Fibroblast of pulmonary artery (primary cell): ENCODE measurements around the gene FUT7.

Experiments used
- DNase-seq: peaks from one replicate; pipeline ENCODE4 v3.0.0-alpha.2; 2010; ENCODE audit warnings: low read depth
- H3K4me3 ChIP-seq: replicated peaks from 2 replicates; pipeline ENCODE4 v1.5.1; 2011; ENCODE audit warnings: low read depth, mild to moderate bottlenecking, control low read depth, low read length, moderate library complexity
- TF ChIP-seq, protein P1 (sequence below): IDR thresholded peaks from 2 replicates; pipeline ENCODE4 v1.5.1; 2011; ENCODE audit warnings: mild to moderate bottlenecking, control low read depth, low read length, inconsistent platforms; ENCODE audit errors: missing control alignments

Gene FUT7

DNA sequence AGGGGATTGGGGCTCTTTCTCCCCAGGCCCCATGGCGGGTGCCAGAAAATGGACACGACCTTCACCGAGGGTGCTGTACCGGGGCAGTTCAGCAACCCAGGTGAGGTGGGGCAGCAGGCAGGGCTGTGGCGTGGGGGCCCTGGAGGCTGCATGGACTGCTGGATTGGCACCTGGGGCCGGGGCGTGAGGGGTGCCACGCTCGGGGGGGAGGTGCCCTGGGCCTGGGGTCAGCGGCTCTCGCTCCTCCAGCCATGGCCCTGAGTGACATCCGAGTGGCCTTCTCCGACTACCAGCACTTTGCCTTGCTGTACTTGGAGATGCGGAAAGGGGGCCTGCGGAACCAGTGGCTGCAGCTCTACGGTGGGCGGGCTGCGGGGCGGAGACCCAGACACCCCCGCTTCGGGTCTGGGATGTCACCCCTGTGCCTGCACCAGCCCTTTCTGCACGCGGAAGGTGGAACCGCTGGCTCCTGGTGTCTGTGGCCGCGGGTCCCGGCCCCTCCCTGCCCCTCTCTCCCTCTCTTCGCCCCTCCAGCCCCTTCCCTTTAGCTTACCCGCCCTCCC is 47.3 kb downstream of the FUT7 start:
- DNase-seq = no peak
- H3K4me3 ChIP-seq = no peak overlapping the region

DNA sequence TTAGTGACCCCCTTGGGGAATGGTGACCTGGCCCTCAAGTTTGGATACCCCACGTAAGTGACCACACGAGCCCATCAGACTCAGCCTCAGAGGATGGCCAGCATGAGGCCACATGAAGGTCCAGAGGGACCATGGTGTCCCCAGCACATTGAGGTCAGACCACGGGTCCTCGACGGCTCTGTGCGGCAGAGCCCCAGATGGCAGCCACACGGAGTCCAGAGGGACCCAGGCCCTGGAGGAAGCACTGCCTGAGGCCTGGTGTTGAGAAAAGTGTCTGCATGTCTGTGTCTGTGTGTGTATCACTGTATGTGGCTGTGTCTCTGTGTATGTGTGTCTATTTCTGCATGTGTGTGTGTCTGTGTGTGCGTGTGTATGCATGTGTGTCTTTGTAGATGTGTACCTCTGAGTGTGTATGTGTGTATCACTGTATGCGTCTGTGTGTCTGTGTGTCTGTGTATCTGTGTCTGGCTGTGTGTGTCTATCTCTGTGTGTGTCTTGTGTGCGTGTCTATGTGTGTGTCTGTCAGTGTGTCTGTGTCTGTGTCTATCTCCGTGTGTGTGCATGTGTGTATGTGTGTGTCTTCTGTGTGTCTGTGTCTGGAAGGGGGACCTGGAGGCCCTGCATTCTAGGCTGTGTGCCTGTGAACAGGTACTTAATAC is 48.1 kb downstream of the FUT7 start:
- no peak overlapping the region for H3K4me3 ChIP-seq
- no peak for DNase-seq
- TF ChIP-seq, protein P1, sequence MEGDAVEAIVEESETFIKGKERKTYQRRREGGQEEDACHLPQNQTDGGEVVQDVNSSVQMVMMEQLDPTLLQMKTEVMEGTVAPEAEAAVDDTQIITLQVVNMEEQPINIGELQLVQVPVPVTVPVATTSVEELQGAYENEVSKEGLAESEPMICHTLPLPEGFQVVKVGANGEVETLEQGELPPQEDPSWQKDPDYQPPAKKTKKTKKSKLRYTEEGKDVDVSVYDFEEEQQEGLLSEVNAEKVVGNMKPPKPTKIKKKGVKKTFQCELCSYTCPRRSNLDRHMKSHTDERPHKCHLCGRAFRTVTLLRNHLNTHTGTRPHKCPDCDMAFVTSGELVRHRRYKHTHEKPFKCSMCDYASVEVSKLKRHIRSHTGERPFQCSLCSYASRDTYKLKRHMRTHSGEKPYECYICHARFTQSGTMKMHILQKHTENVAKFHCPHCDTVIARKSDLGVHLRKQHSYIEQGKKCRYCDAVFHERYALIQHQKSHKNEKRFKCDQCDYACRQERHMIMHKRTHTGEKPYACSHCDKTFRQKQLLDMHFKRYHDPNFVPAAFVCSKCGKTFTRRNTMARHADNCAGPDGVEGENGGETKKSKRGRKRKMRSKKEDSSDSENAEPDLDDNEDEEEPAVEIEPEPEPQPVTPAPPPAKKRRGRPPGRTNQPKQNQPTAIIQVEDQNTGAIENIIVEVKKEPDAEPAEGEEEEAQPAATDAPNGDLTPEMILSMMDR = no peak

More for the DNA sequence above, 47.3 kb downstream of the FUT7 start:
- TF ChIP-seq, protein P1 = no peak

DNA sequence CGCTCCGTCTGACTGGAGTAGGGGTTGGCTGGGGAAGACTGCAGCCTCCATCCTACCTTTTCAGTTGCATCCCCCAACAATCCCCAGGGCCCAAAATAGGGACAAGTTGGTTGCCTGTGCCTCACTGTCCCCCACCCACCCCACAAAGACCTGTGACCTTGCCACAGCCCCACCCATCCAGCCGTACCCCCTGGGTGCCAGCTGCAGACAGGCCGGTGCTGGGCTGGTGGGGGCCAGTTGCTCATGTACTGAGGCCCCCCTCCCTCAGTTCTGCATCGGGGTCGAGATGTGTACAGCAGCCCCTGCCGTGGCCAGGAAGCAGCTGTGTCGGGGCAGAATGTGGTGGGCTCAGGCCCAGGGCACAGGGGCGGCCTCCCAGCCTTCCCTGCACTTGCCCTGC is 48.7 kb downstream of the FUT7 start:
- no peak overlapping the region for H3K4me3 ChIP-seq
- DNase-seq = no peak
- TF ChIP-seq, protein P1 = no peak

DNA sequence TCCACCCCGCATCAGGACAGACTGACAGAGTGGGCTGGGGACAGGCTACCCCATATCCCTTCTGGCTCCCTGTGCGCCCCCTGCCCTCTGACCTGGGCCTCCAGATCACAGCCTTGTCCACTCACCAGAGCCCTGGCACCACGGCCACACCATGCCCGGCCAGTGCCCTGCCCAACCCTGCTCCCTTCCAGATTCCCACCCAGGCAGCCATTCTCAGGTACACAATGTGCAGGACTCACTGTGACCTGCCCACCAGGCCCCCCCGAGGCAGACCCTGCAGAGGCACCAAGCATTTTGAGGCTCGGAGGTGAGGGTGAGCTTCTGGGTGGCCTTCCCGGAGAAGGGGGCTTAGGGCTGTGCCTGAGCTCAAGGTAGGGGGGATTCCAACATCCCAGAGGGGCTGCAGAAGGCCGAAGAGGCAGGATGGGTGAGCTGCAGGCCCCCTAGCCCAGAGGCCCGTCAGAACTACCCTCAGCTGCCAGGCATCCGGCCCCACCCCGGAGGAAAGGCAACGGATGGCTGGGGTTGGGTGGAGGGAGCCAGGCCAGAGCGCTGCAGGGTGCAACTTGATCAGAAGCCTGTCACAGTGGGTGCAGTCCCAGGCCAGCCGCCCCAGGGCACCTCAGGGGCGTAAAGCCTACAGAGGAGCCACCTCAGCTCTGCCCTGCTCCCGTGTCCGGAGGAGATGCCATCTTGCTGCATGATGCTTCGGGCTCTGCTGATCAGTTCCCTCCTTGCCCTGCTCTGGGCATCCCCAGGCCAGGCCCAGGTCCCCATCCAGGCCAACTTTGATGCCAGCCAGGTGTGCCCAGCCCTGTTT is 49.4 kb downstream of the FUT7 start, which contains the start of gene LCNL1:
LCNL1 (plus strand) TSS at position 762 of the 820 bp plus-strand sequence. CDS start 594 bp downstream, outside the sequence.
- TF ChIP-seq, protein P1 = no peak
- no peak for DNase-seq
- no peak within 1 kb of the TSS for H3K4me3 ChIP-seq

DNA sequence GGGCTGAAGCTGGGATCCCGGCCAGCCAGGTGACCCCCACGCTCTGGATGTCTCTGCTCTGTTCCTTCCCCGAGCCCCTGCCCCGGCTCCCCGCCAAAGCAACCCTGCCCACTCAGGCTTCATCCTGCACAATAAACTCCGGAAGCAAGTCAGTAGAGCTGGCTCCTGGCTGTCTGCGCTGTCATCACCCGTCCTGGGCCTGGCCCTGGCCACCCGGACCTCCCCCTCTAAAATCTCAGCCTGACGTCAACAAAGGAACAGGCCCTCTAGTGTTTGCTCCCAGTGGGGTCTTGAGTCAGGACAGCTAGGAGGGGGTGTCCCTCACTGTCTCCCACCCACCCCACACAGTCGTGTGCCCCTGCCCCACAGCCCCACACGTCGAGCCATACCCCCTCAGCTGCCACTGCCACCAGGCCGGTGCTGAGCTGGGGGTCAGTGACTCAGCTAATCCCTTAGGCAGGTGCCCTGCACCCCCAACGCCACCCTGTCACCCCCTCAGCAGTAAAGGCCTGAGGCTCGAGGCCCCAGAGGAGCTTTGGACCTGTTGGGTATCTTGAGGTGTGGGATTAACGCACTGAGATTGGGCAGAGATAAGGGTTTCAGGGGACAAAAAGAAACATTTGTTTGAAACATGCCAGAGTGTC is 50.2 kb downstream of the FUT7 start:
- no peak overlapping the region for H3K4me3 ChIP-seq
- DNase-seq = peak; percentile 33
- TF ChIP-seq, protein P1 = no peak

DNA sequence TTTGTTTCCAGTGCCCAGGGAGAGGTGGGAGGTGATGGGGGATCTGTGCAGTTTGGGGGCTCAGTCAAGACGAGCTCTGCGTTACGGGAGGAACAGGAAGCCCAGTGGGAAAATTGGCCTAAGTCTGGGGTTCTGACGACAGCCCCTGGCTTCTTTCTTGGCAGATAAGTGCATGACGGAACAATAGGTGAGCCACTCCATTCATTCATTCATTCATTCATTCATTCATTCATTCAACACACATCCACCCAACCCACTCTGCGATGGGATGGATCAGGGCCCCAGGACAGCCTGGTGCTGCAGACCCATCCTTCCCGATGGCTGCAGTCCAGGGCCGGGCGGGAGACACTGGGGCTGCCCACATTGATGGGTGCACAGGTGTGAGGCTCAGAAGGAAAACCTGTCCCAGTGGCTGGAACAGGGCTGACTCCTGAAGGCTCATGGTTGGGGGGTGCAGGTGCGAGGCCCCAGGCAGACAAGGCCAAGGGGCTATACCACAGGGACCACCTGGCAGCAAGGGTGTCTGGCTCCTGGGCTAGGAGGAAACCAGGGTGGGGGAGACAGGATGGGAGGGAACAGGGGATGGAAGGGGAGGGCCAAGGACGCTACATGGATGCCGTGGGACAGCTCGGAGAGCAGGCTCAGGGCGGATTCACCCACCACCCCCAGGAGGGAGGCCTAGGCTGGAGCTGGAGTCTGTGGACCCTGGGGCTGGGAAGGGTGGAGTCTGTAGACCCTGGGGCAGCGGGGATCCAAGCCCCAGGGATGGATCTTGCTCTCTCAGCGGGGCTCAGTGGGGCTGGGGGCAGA is 51.0 kb downstream of the FUT7 start:
- TF ChIP-seq, protein P1 = no peak
- H3K4me3 ChIP-seq = no peak overlapping the region
- no peak for DNase-seq
